ENCODE data around the gene MYL10. TPM values are rescaled to one million over a fixed set of nuclear protein-coding genes. Genes with fewer than 3 reads are reported as not detected.
A peak's percentile ranks its signal among the peaks of the same experiment; 100 is the strongest.

Gene MYL10
- total RNA-seq, 1 donor from 2014 or later: not detected

DNA sequence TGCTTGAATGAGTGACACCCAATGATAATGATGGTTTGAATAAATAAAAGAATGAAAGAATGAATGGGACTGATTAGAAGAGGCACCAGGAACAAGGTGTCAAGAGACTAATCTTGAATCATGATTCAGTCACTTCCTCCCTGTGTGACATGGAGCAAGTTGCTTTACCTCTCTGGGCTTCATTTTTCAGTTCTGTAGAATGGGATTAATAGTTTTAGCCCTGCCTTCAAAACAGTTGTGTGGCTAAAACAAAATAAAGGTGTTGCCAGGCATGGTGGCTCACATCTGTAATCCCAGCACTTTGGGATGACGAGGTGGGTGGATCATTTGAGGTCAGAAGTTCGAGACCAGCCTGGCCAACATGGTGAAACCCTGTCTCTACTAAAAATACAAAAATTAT lies 37.6 kb downstream of the MYL10 start:
- H3K36me3 ChIP-seq: no peaks in the 10 kb centered on the region
- H3K27ac ChIP-seq: no peak overlapping the region
- H3K9me3 ChIP-seq: no peaks in the 10 kb centered on the region
- peak in 1 of 2 donors; percentile 6 for DNase-seq (ENCODE audit: extremely low spot score in 2 of 2)
- peaks cover 6% of the 10 kb centered on the region for H3K4me1 ChIP-seq
- H3K4me3 ChIP-seq: no peak overlapping the region
- intact Hi-C loops (cut with DNase I): no loop called here
- TF ChIP-seq POLR2AphosphoS5 (IDR thresholded peaks at IDR 0.05; ENCODE audit: insufficient read depth in 1 of 2, low read depth in 1 of 2) (no peak), POLR2A (IDR thresholded peaks at IDR 0.05) (no peak)
- TF ChIP-seq, protein P1, sequence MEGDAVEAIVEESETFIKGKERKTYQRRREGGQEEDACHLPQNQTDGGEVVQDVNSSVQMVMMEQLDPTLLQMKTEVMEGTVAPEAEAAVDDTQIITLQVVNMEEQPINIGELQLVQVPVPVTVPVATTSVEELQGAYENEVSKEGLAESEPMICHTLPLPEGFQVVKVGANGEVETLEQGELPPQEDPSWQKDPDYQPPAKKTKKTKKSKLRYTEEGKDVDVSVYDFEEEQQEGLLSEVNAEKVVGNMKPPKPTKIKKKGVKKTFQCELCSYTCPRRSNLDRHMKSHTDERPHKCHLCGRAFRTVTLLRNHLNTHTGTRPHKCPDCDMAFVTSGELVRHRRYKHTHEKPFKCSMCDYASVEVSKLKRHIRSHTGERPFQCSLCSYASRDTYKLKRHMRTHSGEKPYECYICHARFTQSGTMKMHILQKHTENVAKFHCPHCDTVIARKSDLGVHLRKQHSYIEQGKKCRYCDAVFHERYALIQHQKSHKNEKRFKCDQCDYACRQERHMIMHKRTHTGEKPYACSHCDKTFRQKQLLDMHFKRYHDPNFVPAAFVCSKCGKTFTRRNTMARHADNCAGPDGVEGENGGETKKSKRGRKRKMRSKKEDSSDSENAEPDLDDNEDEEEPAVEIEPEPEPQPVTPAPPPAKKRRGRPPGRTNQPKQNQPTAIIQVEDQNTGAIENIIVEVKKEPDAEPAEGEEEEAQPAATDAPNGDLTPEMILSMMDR (IDR thresholded peaks at IDR 0.05): no peak
- H3K27me3 ChIP-seq: no peaks in the 10 kb centered on the region

DNA sequence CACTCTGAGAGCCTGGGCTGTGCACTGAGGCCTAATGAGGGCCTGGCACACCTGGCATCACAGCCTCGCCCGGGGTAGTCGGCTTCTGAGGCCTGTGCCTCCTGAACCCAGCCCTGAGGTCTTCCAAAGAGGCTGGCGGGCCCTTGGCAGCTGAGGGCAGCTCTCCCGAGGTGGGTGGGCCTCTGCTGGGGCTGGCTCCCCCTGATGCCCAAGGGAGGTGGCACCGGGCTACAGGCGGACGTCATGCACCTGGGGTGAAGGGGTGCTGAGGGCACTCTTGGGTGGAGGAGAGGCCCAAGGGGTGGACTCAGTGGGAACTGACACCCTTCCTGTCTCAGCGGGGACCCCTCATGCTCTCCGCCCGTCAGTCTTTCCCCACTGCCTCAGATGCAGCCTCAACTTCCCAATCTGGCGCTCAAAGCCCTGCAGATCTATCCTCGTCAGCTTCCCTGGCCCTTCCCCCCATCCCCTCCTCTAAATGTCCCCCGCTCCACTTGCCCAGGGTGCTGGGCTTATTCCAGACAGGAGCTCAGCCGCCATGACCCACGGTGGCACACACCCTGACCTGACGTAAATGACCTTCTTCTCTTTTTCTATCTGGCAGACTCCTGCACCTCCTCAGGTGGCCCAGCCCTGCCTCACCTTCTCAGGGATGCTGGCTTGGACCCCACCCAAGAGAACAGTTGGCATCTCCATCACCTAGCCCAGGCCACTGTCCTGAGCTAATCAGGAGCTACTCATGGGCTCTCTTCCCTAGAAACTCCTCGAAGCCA lies 38.2 kb downstream of the MYL10 start:
- Histone ChIP-seq H3K9me3 (no peaks in the 10 kb centered on the region), H3K36me3 (no peaks in the 10 kb centered on the region), H3K27me3 (no peaks in the 10 kb centered on the region), H3K27ac (no peak overlapping the region), H3K4me3 (no peak overlapping the region), H3K4me1 (peaks cover 6% of the 10 kb centered on the region)
- intact Hi-C loops (cut with DNase I): no loop called here
- TF ChIP-seq, protein P1 (IDR thresholded peaks at IDR 0.05): no peak
- TF ChIP-seq POLR2AphosphoS5 (IDR thresholded peaks at IDR 0.05; ENCODE audit: insufficient read depth in 1 of 2, low read depth in 1 of 2) (no peak), POLR2A (IDR thresholded peaks at IDR 0.05) (no peak)
- peak; percentile 58 to 84 for DNase-seq (ENCODE audit: extremely low spot score in 2 of 2)

GRCh38 chr7:101589976-101590662 lies 39.0 kb downstream of the MYL10 start:
- no peaks in the 10 kb centered on the region for H3K36me3 ChIP-seq
- H3K9me3 ChIP-seq: no peaks in the 10 kb centered on the region
- intact Hi-C loops (cut with DNase I): no loop called here
- no peak for TF ChIP-seq POLR2A (IDR thresholded peaks at IDR 0.05)
- TF ChIP-seq, protein P1 (IDR thresholded peaks at IDR 0.05): no peak
- no peak for TF ChIP-seq POLR2AphosphoS5 (IDR thresholded peaks at IDR 0.05; ENCODE audit: insufficient read depth in 1 of 2, low read depth in 1 of 2)
- DNase-seq (ENCODE audit: extremely low spot score in 2 of 2): peak; percentile 80 to 94
- H3K4me3 ChIP-seq: no peak overlapping the region
- H3K4me1 ChIP-seq: peaks cover 6% of the 10 kb centered on the region
- no peaks in the 10 kb centered on the region for H3K27me3 ChIP-seq
- no peak overlapping the region for H3K27ac ChIP-seq

DNA sequence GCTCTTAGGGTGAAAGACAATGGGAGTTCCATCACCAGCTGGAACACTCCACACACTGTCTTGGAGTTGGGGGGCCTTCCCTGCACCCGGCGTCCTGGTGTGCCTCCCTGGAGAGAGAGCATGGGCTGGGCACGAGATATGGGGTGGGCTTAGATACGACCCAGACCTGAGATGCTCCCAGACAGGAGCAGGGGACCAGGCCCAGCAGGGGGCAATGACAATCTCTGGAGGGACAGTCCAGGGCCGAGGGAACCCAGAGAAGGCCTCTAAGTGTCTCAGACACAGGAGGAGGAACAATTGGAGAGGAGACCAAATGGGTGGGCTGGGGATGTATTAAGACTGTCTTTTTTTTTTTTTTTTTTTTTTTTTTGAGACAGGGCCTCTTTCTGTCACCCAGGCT lies 40.0 kb downstream of the MYL10 start:
- intact Hi-C loops (cut with DNase I): no loop called here
- Histone ChIP-seq H3K27me3 (no peaks in the 10 kb centered on the region), H3K4me3 (no peak overlapping the region), H3K36me3 (no peaks in the 10 kb centered on the region), H3K9me3 (no peaks in the 10 kb centered on the region), H3K4me1 (peaks cover 6% of the 10 kb centered on the region), H3K27ac (no peak overlapping the region)
- TF ChIP-seq, protein P1 (IDR thresholded peaks at IDR 0.05): no peak
- TF ChIP-seq POLR2A (IDR thresholded peaks at IDR 0.05): no peak
- no peak for TF ChIP-seq POLR2AphosphoS5 (IDR thresholded peaks at IDR 0.05; ENCODE audit: insufficient read depth in 1 of 2, low read depth in 1 of 2)
- peak; percentile 44 to 64 for DNase-seq (ENCODE audit: extremely low spot score in 2 of 2)
